AG04449 (cell line): Measurements from ENCODE around the gene ACBD3.

Experiments used
- CTCF ChIA-PET: fragments of 350-600 bp; formaldehyde crosslinking; extraction: SDS; loops from one replicate; lab custom pipeline; 2021; ENCODE audit warnings: antibody characterized with exemption; lab: Yijun Ruan, JAX
- POLR2A ChIA-PET: fragments of 400-600, 350-600 bp; formaldehyde crosslinking; extraction: SDS; loops from one replicate; lab custom pipeline; 2020; ENCODE audit warnings: antibody characterized with exemption, inconsistent platforms; lab: Yijun Ruan, JAX
- DNase-seq: peaks from one replicate; pipeline ENCODE4 v3.0.0-alpha.2; 2010; ENCODE audit warnings: low read depth, low spot score
- H3K4me3 ChIP-seq: 2 replicates; pipeline ENCODE4 v1.5.1; 2011; ENCODE audit warnings: low read depth, mild to moderate bottlenecking, control low read depth, low read length
- CTCF ChIP-seq: IDR thresholded peaks from one replicate; pipeline ENCODE4 v1.5.1; 2011; ENCODE audit warnings: mild to moderate bottlenecking, moderate library complexity, low read length, control low read depth, inconsistent platforms; ENCODE audit not compliant: insufficient read depth; ENCODE audit errors: missing control alignments

The ACBD3 gene

DNA sequence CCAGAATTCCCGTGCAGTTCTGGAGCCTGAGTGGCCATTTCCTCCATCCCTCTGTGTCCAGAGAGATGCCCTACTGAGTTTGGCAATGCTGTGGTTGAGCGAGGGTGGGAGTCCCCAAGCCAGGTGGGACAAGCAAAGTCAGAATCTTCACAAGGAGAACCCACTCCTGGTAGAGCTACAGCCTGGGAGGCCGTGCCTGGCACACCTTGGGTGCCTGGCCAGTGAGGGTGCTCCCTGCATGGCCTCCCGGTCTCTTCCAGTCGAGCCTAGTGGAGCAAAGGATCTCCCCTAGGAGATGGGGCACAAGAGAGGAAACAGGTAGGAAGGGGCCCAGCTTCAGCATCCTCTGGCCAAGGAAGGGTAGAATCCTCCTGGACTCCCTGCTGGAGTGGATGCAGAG lies 66.1 kb downstream of the ACBD3 start:
- TF ChIP-seq CTCF: no peak
- no peak overlapping the region for H3K4me3 ChIP-seq
- no peak for DNase-seq
- ChIA-PET CTCF (interaction anchor here (0.8 to 7.7 kb wide), 21 partner anchors 10 to 287 kb away, joined by 3 to 282 read pairs (median 5); partner anchors contain the start of genes PARP1 and SDE2), POLR2A (no interaction called here)

DNA sequence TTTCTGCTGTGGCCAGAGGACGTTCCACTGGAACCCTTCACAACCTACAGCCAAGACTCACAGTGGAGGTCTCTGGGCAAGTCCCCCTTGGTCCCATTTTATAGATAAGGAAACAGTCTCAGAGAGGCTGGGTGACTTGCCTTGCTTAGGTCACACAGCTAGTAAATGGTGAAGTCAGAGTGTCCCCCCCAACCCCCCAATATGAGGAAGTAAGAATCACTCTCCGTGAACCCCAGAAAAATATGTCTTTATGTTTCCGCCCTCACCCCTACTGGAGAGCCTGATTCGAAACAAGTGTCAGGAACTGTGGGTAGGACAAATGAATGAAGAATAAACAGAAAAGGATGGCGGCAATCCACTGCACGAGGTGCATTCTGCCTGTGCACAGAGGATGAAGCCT lies 67.4 kb downstream of the ACBD3 start:
- TF ChIP-seq CTCF: no peak
- H3K4me3 ChIP-seq: no peak overlapping the region
- no peak for DNase-seq
- ChIA-PET CTCF (interaction anchor here (0.9 to 6.3 kb wide), 6 partner anchors 8 to 214 kb away, joined by 4 to 94 read pairs (median 6); no protein-coding TSS in a partner anchor), POLR2A (no interaction called here)

- ChIA-PET CTCF (interaction anchor here (1.3 to 6.3 kb wide), 7 partner anchors 8 to 64 kb away, joined by 4 to 94 read pairs (median 5); no protein-coding TSS in a partner anchor), POLR2A (no interaction called here)
- H3K4me3 ChIP-seq: no peak overlapping the region
- DNase-seq: no peak
- no peak for TF ChIP-seq CTCF
These were observed 68.2 kb downstream of the ACBD3 start for GRCh38 chr1:226118357-226118756.

- TF ChIP-seq CTCF: no peak
- POLR2A ChIA-PET: no interaction called here
- CTCF ChIA-PET: interaction anchor here (0.8 to 6.3 kb wide), 6 partner anchors 9 to 80 kb away, joined by 3 to 94 read pairs (median 6); no protein-coding TSS in a partner anchor
- H3K4me3 ChIP-seq: no peak overlapping the region
- no peak for DNase-seq
These were observed 69.2 kb downstream of the ACBD3 start for GRCh38 chr1:226117330-226117729.

GRCh38 chr1:226116673-226117072 lies 69.9 kb downstream of the ACBD3 start:
- POLR2A ChIA-PET: no interaction called here
- DNase-seq: no peak
- CTCF ChIA-PET: interaction anchor here (0.9 to 6.3 kb wide), 4 partner anchors 9 to 50 kb away, joined by 3 to 94 read pairs (median 9); no protein-coding TSS in a partner anchor
- no peak overlapping the region for H3K4me3 ChIP-seq
- TF ChIP-seq CTCF: no peak

DNA sequence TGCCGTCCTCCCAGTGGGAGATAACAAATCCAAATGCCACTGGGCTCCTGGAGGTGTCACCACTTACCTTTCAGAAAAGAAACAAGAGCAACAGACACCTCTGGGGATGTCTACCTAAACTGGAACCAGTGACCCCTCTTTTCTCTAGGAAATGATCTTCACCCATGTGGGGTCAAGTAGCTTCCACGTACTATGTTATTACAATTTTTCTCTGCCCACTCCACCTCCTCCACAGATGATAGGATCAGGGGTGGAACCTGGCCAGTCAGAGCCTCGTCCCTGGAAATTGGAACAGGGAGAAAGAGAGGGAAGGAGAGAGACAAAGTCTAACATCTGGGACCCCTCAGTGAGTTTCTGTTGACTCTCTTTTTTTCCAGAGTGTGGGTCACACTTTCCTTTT lies 73.9 kb downstream of the ACBD3 start:
- TF ChIP-seq CTCF: no peak
- DNase-seq: no peak
- POLR2A ChIA-PET: no interaction called here
- CTCF ChIA-PET: interaction anchor here (4.8 to 6.9 kb wide), 3 partner anchors 7 to 47 kb away, joined by 27 to 85 read pairs (median 47); no protein-coding TSS in a partner anchor
- H3K4me3 ChIP-seq: no peak overlapping the region
